Measurements from ENCODE around the gene RALGPS1.

Gene RALGPS1

DNA sequence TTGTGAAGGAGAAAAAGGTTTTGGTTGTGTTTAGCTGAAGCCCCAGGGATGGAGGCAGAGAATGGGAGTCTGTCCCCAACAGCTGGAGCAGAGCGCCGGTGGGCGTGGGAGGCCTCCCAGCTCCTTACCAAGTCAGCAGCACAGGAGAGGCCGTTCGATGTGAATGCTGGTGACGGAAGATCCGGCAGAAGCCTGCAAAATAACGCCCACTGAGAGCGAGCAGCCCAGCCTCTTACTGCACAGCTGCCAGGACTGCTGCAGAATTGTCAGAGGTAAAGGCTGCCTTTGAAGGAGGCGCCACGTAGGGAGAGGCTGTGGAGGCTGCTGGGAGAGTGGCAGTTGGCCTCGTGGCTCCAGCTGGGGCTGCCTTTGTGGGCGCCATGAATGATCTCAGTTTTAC is 181.6 kb downstream of the RALGPS1 start:
- no peak for TF ChIP-seq CTCF (IDR thresholded peaks at IDR 0.05; ENCODE audit: low read depth, low read length, missing control alignments)
- no peak overlapping the region for H3K4me3 ChIP-seq (replicated peaks; ENCODE audit: low read depth, low read length)
- no peak for DNase-seq (ENCODE audit: extremely low read depth, low read depth)

GRCh38 chr9:127097683-127098082 is 183.1 kb downstream of the RALGPS1 start:
- TF ChIP-seq CTCF (IDR thresholded peaks at IDR 0.05; ENCODE audit: low read depth, low read length, missing control alignments): no peak

GRCh38 chr9:127098916-127099553 is 184.5 kb downstream of the RALGPS1 start:
- no peak overlapping the region for H3K4me3 ChIP-seq (replicated peaks; ENCODE audit: low read depth, low read length)
- no peak for DNase-seq (ENCODE audit: extremely low read depth, low read depth)
- no peak for TF ChIP-seq CTCF (IDR thresholded peaks at IDR 0.05; ENCODE audit: low read depth, low read length, missing control alignments)

More at GRCh38 chr9:127097683-127098082, 183.1 kb downstream of the RALGPS1 start:
- H3K4me3 ChIP-seq (replicated peaks; ENCODE audit: low read depth, low read length): no peak overlapping the region
- DNase-seq (ENCODE audit: extremely low read depth, low read depth): no peak

- H3K4me3 ChIP-seq (replicated peaks; ENCODE audit: low read depth, low read length): no peak overlapping the region
- DNase-seq (ENCODE audit: extremely low read depth, low read depth): no peak
- TF ChIP-seq CTCF (IDR thresholded peaks at IDR 0.05; ENCODE audit: low read depth, low read length, missing control alignments): no peak
These were observed 185.1 kb downstream of the RALGPS1 start for GRCh38 chr9:127099664-127100063.

DNA sequence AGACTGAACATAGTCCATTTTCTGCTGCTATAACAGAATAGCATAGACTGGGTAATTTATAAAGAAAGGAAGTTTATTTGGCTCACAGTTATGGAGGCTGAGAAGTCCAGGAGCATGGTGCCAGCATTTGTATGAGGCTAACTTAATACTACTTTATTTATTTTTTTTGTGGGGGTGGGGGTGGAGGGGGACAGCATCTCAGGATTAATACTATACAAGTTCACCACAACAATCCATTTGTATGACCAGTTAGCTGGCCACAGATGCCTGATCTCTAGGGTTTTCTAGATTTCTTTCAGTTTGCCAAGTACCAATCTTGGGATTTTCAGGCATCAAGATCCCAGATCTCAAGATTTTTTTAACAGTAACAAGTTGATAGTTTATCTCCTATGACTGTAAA is 187.6 kb downstream of the RALGPS1 start:
- no peak for TF ChIP-seq CTCF (IDR thresholded peaks at IDR 0.05; ENCODE audit: low read depth, low read length, missing control alignments)
- no peak overlapping the region for H3K4me3 ChIP-seq (replicated peaks; ENCODE audit: low read depth, low read length)
- no peak for DNase-seq (ENCODE audit: extremely low read depth, low read depth)

DNA sequence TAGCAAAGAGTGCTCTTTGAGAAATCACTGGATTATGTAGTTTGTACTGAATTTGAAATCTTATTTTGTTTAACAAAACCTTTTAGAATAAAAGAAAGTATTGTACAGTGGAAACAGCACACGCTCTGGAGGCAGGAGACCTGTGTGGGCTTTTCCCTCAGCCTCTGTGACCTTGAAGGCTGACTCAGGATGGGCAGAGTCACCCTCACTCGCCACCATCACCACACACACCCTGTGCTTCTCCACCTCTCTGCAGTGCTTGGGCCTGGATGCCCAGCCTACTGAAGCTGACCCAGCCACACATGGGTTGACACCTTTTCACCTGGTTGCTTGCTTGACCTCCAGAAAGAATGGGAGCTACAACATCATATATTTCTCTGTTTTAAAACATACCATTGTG is 188.2 kb downstream of the RALGPS1 start:
- no peak overlapping the region for H3K4me3 ChIP-seq (replicated peaks; ENCODE audit: low read depth, low read length)
- TF ChIP-seq CTCF (IDR thresholded peaks at IDR 0.05; ENCODE audit: low read depth, low read length, missing control alignments): no peak
- no peak for DNase-seq (ENCODE audit: extremely low read depth, low read depth)
